GM23248 (cell line): ENCODE data around the gene MAN1A1. TPM values are rescaled to one million over a fixed set of nuclear protein-coding genes. Genes with fewer than 3 reads are reported as not detected.

Source experiments
- DNase-seq: peaks from one replicate; pipeline ENCODE4 v3.0.0-alpha.2; 2015
- H2AFZ ChIP-seq: fragments of 200-600 bp; sonication (generic); 2 replicates; pipeline ENCODE4 v1.6.1; 2016; ENCODE audit warnings: antibody characterized with exemption
- H3F3A ChIP-seq: fragments of 200-600 bp; sonication (generic); 2 replicates; pipeline ENCODE4 v1.6.1; 2016; ENCODE audit warnings: mild to moderate bottlenecking, antibody characterized with exemption, mixed run types; ENCODE audit not compliant: insufficient read depth
- H3K27ac ChIP-seq: fragments of 200-600 bp; sonication (generic); 2 replicates; pipeline ENCODE4 v1.5.1; 2016; ENCODE audit warnings: mild to moderate bottlenecking
- H3K27me3 ChIP-seq: fragments of 200-600 bp; sonication (generic); replicated peaks from 2 replicates; pipeline ENCODE4 v1.6.1; 2016; ENCODE audit warnings: mild to moderate bottlenecking; ENCODE audit not compliant: insufficient read depth
- H3K36me3 ChIP-seq: fragments of 200-600 bp; sonication (generic); 2 replicates; pipeline ENCODE4 v1.6.1; 2016; ENCODE audit warnings: low read depth, mild to moderate bottlenecking
- H3K4me1 ChIP-seq: fragments of 200-600 bp; sonication (generic); 2 replicates; pipeline ENCODE4 v1.6.1; 2016; ENCODE audit warnings: mild to moderate bottlenecking; ENCODE audit not compliant: insufficient read depth
- H3K4me2 ChIP-seq: fragments of 200-600 bp; sonication (generic); one replicate; pipeline ENCODE4 v1.6.1; 2016; ENCODE audit warnings: mild to moderate bottlenecking; ENCODE audit not compliant: unreplicated experiment
- H3K4me3 ChIP-seq: fragments of 200-600 bp; sonication (generic); 2 replicates; pipeline ENCODE4 v1.5.1; 2016; ENCODE audit warnings: mild to moderate bottlenecking
- H3K79me2 ChIP-seq: fragments of 200-600 bp; sonication (generic); 2 replicates; pipeline ENCODE4 v1.6.1; 2016; ENCODE audit warnings: mild to moderate bottlenecking; ENCODE audit not compliant: insufficient read depth
- H3K9ac ChIP-seq: fragments of 200-600 bp; sonication (generic); 2 replicates; pipeline ENCODE4 v1.6.1; 2016; ENCODE audit warnings: mild to moderate bottlenecking
- H3K9me2 ChIP-seq: fragments of 200-600 bp; sonication (generic); 2 replicates; pipeline ENCODE4 v1.6.1; 2016; ENCODE audit warnings: mixed run types, mild to moderate bottlenecking, moderate library complexity; ENCODE audit not compliant: insufficient read depth
- H3K9me3 ChIP-seq: fragments of 200-600 bp; sonication (generic); one replicate; pipeline ENCODE4 v1.6.1; 2017; ENCODE audit warnings: low read depth
- H4K20me1 ChIP-seq: fragments of 200-600 bp; sonication (generic); 2 replicates; pipeline ENCODE4 v1.6.0; 2016; ENCODE audit not compliant: insufficient read depth
- EZH2 ChIP-seq: fragments of 200-600 bp; sonication (generic); IDR thresholded peaks from 2 replicates; pipeline ENCODE4 v1.6.1; 2018; ENCODE audit warnings: antibody characterized with exemption, mild to moderate bottlenecking; ENCODE audit not compliant: insufficient read depth, poor library complexity, severe bottlenecking
- EZH2phosphoT487 ChIP-seq: fragments of 200-600 bp; sonication (generic); IDR thresholded peaks from 2 replicates; pipeline ENCODE4 v1.6.1; 2018; ENCODE audit warnings: antibody characterized with exemption, moderate library complexity, mild to moderate bottlenecking, low read depth; ENCODE audit not compliant: insufficient read depth
- WGBS, 2 experiments: methylation state at CpG; one replicate each; pipeline ENCODE4 v1.1.6; 2015 to 2017; ENCODE audit warnings: low lambda C conversion rate in 2 of 2, low coverage in 1 of 2; ENCODE audit errors: missing lambda C conversion rate in 2 of 2; 5-methylcytosine and 5-hydroxymethylcytosine counted together
- in situ Hi-C: fragments of 300-500 bp; cut with MboI; formaldehyde crosslinking; loops from 2 replicates; pipeline ENCODE4 v1.15.0; 2020
- polyA plus RNA-seq: library from polyadenylated mRNA; unstranded; fragments of >200 nt; fragmentation: Nextera tagmentation; extraction: Ambion mirVana; gene quantifications from 2 replicates; pipeline ENCODE4 v1.2.1, GENCODE V29; 2016
- total RNA-seq: library from RNA; depleted of rRNA; stranded (reverse); fragments of >200 nt; shearing (Covaris generic); gene quantifications from 2 replicates; pipeline ENCODE4 v1.2.3, GENCODE V29; 2014

Gene MAN1A1
- total and polyA plus RNA-seq, 2 experiments from 2014 or later, result 9.8 to 33.4 TPM

DNA sequence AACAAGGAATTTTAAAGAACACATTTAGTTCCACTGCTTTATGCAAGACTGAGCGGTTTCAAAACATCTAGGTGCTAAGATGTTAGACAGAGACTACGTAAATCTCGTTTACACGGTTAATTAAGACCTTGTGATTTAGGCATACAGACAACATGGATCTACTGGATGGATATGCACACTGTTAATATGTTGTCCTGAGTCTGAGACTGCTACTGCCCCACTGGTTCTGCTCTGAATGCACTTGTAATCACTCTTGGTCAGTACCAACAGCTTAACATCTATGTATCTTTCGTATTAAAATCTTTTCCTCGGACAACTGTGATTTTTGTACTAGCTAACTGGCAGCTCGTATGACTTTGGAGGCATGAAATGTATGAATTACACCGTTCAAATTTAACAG lies 3.1 kb downstream of the MAN1A1 start:
- H3K36me3 ChIP-seq, result no peaks in the 10 kb centered on the region
- H3K4me1 ChIP-seq, result peaks cover 16% of the 10 kb centered on the region
- TF ChIP-seq EZH2phosphoT487 (no peak), EZH2 (no peak)
- H3F3A ChIP-seq, result peaks cover 8% of the 10 kb centered on the region; the same call in 1 of the 2 replicates
- in situ Hi-C loops, result loop anchor here (10.0 kb wide), 1 partner anchor 202 kb away; no protein-coding TSS in a partner anchor
- H3K9me3 ChIP-seq, result no peaks in the 10 kb centered on the region
- H3K9me2 ChIP-seq, result no peaks in the 10 kb centered on the region
- no peaks in the 10 kb centered on the region for H4K20me1 ChIP-seq
- no peak overlapping the region for H3K27ac ChIP-seq
- H3K27me3 ChIP-seq, result no peaks in the 10 kb centered on the region
- peak overlapping the region; percentile 91; the same call in 1 of the 2 replicates for H3K9ac ChIP-seq
- peak overlapping the region; percentile 93 for H2AFZ ChIP-seq
- H3K79me2 ChIP-seq, result peaks cover 6% of the 10 kb centered on the region; the same call in 1 of the 2 replicates
- 26 to 27% methylated on average over 8 of the region's 8 CpGs for WGBS, 2 experiments
- H3K4me3 ChIP-seq, result peak overlapping the region; percentile 85
- peak overlapping the region; percentile 92 for H3K4me2 ChIP-seq
- DNase-seq, result peak; percentile 24

GRCh38 chr6:119345114-119345513 lies 4.4 kb downstream of the MAN1A1 start:
- Histone ChIP-seq H3K9ac (no peak overlapping the region), H3K79me2 (peaks cover 7% of the 10 kb centered on the region; the same call in 1 of the 2 replicates), H2AFZ (no peak overlapping the region), H3K4me3 (no peak overlapping the region), H3K9me2 (no peaks in the 10 kb centered on the region), H4K20me1 (no peaks in the 10 kb centered on the region), H3K27me3 (no peaks in the 10 kb centered on the region), H3F3A (peaks cover under 1% of the 10 kb centered on the region; the same call in 1 of the 2 replicates), H3K27ac (no peak overlapping the region), H3K4me1 (peaks cover 11% of the 10 kb centered on the region), H3K36me3 (no peaks in the 10 kb centered on the region), H3K9me3 (no peaks in the 10 kb centered on the region), H3K4me2 (no peak overlapping the region)
- DNase-seq, result no peak
- 71 to 85% methylated on average over 2 of the region's 2 CpGs for WGBS, 2 experiments
- in situ Hi-C loops, result loop anchor here (10.0 kb wide), 1 partner anchor 200 kb away; no protein-coding TSS in a partner anchor
- no peak for TF ChIP-seq EZH2
- TF ChIP-seq EZH2phosphoT487, result no peak

DNA sequence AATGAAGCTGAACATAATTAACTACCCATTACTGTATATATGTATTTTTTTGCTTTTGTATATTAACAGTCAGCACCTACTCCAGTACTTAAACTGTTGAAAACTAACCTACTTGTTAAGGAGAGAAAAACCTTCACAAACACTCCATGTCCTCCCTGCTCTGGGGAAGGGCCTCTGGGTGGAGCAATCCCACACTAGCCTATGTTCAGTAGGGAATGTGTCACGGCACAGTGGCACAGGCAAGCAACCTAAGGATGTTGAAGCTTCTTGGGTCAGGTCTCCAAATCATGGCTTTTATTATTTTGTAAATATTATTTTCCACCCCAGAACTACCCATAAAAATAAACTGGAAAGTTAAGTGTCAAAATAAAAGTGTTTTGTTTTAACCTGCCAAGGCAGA lies 5.3 kb downstream of the MAN1A1 start:
- H3K36me3 ChIP-seq, result no peaks in the 10 kb centered on the region
- in situ Hi-C loops, result loop anchor here (10.0 kb wide), 1 partner anchor 200 kb away; no protein-coding TSS in a partner anchor
- H3K27me3 ChIP-seq, result no peaks in the 10 kb centered on the region
- no peak overlapping the region for H3K4me2 ChIP-seq
- no peak for TF ChIP-seq EZH2phosphoT487
- TF ChIP-seq EZH2, result no peak
- H3K4me3 ChIP-seq, result no peak overlapping the region
- H3K27ac ChIP-seq, result no peak overlapping the region
- H3K9me2 ChIP-seq, result no peaks in the 10 kb centered on the region
- DNase-seq, result no peak
- peaks cover 15% of the 10 kb centered on the region; the same call in 1 of the 2 replicates for H3K79me2 ChIP-seq
- WGBS, 2 experiments, result 75 to 81% methylated on average over 1 of the region's 1 CpG
- H3F3A ChIP-seq, result no peaks in the 10 kb centered on the region
- H3K4me1 ChIP-seq, result peaks cover 11% of the 10 kb centered on the region
- H3K9ac ChIP-seq, result no peak overlapping the region
- no peaks in the 10 kb centered on the region for H3K9me3 ChIP-seq
- H2AFZ ChIP-seq, result no peak overlapping the region
- no peaks in the 10 kb centered on the region for H4K20me1 ChIP-seq

DNA sequence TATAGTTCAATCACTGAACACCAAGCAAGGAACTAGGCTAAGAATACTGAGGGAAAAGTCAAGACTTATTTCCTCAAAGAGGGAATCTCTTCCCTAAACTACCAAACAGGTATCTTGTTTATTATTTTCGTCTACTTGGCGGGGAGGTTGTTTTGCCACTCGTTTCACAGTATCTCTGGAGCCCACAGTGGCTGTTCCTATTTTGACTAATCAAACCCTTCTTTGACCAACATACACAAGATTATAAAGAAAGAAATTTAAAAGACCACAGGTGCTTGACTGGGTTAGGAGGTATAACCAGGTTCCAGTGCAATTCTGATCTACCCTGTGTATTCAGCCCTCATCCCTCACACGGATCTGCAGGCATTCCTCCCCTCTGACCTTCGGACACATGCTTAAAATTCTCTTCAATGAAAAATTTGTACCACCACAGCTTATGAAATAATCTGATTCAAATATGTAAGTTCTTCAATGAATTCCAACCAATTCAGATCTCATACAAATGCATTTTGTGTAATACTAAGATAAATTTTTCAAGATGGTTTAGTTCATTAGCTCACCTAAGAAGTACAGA lies 5.9 kb downstream of the MAN1A1 start:
- no peak overlapping the region for H3K4me3 ChIP-seq
- no peaks in the 10 kb centered on the region for H3K36me3 ChIP-seq
- H3K9me2 ChIP-seq, result no peaks in the 10 kb centered on the region
- in situ Hi-C loops, result loop anchor here (10.0 kb wide), 1 partner anchor 199 kb away; no protein-coding TSS in a partner anchor
- H3K4me1 ChIP-seq, result peaks cover 11% of the 10 kb centered on the region
- no peaks in the 10 kb centered on the region for H3K27me3 ChIP-seq
- H2AFZ ChIP-seq, result no peak overlapping the region
- DNase-seq, result no peak
- TF ChIP-seq EZH2phosphoT487, result no peak
- no peak for TF ChIP-seq EZH2
- H3K9me3 ChIP-seq, result no peaks in the 10 kb centered on the region
- peaks cover 15% of the 10 kb centered on the region; the same call in 1 of the 2 replicates for H3K79me2 ChIP-seq
- H3F3A ChIP-seq, result no peaks in the 10 kb centered on the region
- 87 to 88% methylated on average over 5 of the region's 5 CpGs for WGBS, 2 experiments
- no peaks in the 10 kb centered on the region for H4K20me1 ChIP-seq
- H3K4me2 ChIP-seq, result no peak overlapping the region
- H3K27ac ChIP-seq, result no peak overlapping the region
- no peak overlapping the region for H3K9ac ChIP-seq
